Astrocyte (in vitro differentiated cells and primary cell): ENCODE measurements around the gene GPBP1. TPM values are rescaled to one million over a fixed set of nuclear protein-coding genes. Genes with fewer than 3 reads are reported as not detected.
"Not testable (repeated sequence)": the region's sequence is repeated elsewhere in the genome, so short reads cannot be mapped to it uniquely, and the experiment has no call there.

ENCODE experiments used
- DNase-seq: peaks from one replicate; pipeline ENCODE4 v3.0.0-alpha.2; 2010; ENCODE audit warnings: low read depth
- FAIRE-seq: peaks from 2 replicates; lab custom pipeline; 2011; peaks lifted over from hg19 to GRCh38; lab: Jason Lieb, UNC
- H2AFZ ChIP-seq: 2 replicates; pipeline ENCODE4 v1.6.0; 2012; ENCODE audit warnings: low read depth, low read length, inconsistent platforms
- H3K27ac ChIP-seq: 2 replicates; pipeline ENCODE4 v1.5.1; 2011; ENCODE audit warnings: low read depth, low read length, inconsistent platforms
- H3K27me3 ChIP-seq: 2 replicates; pipeline ENCODE4 v1.6.0; 2011; ENCODE audit warnings: low read length, inconsistent platforms; ENCODE audit not compliant: insufficient read depth
- H3K36me3 ChIP-seq: 2 replicates; pipeline ENCODE4 v1.5.1; 2011; ENCODE audit warnings: low read length, inconsistent platforms; ENCODE audit not compliant: insufficient read depth
- H3K4me1 ChIP-seq: 2 replicates; pipeline ENCODE4 v1.5.1; 2011; ENCODE audit warnings: low read length, inconsistent platforms; ENCODE audit not compliant: insufficient read depth
- H3K4me2 ChIP-seq: 2 replicates; pipeline ENCODE4 v1.6.0; 2012; ENCODE audit warnings: low read length, inconsistent platforms
- H3K4me3 ChIP-seq: 2 replicates; pipeline ENCODE4 v1.5.1; 2011; ENCODE audit warnings: low read depth, mild to moderate bottlenecking, low read length, inconsistent platforms; ENCODE audit not compliant: insufficient read depth
- H3K79me2 ChIP-seq: 2 replicates; pipeline ENCODE4 v1.6.0; 2012; ENCODE audit warnings: mild to moderate bottlenecking, low read length, inconsistent platforms; ENCODE audit not compliant: insufficient read depth
- H3K9ac ChIP-seq: 2 replicates; pipeline ENCODE4 v1.6.0; 2012; ENCODE audit warnings: mild to moderate bottlenecking, low read length, inconsistent platforms
- H3K9me3 ChIP-seq: 2 replicates; pipeline ENCODE4 v1.5.1; 2012; ENCODE audit warnings: low read depth, mild to moderate bottlenecking, low read length, inconsistent platforms; ENCODE audit not compliant: insufficient read depth
- H4K20me1 ChIP-seq: 2 replicates; pipeline ENCODE4 v1.6.0; 2012; ENCODE audit warnings: low read length, inconsistent platforms; ENCODE audit not compliant: insufficient read depth
- H3K27ac Mint-ChIP-seq: one replicate; pipeline ENCODE4 v1.8.0; 2021; ENCODE audit warnings: mild to moderate bottlenecking, mixed read lengths; ENCODE audit not compliant: unreplicated experiment
- H3K27me3 Mint-ChIP-seq: one replicate; pipeline ENCODE4 v1.8.0; 2021; ENCODE audit warnings: low read depth, mixed read lengths; ENCODE audit not compliant: unreplicated experiment
- H3K36me3 Mint-ChIP-seq: one replicate; pipeline ENCODE4 v1.8.0; 2021; ENCODE audit warnings: low read depth, mixed read lengths; ENCODE audit not compliant: unreplicated experiment
- H3K4me1 Mint-ChIP-seq: one replicate; pipeline ENCODE4 v1.8.0; 2021; ENCODE audit warnings: low read depth, mixed read lengths; ENCODE audit not compliant: unreplicated experiment
- H3K4me3 Mint-ChIP-seq: one replicate; pipeline ENCODE4 v1.8.0; 2021; ENCODE audit warnings: mild to moderate bottlenecking, moderate library complexity, mixed read lengths; ENCODE audit not compliant: unreplicated experiment
- H3K9me3 Mint-ChIP-seq: one replicate; pipeline ENCODE4 v1.8.0; 2021; ENCODE audit warnings: mild to moderate bottlenecking, mixed read lengths; ENCODE audit not compliant: unreplicated experiment
- CTCF ChIP-seq: IDR thresholded peaks from 2 replicates; pipeline ENCODE4 v1.5.1; 2011; ENCODE audit warnings: low read depth, mild to moderate bottlenecking, inconsistent platforms, low read length, moderate library complexity; ENCODE audit not compliant: insufficient read depth
- EZH2 ChIP-seq: IDR thresholded peaks from 2 replicates; pipeline ENCODE4 v1.6.1; 2012; ENCODE audit warnings: mild to moderate bottlenecking, low read length, inconsistent platforms; ENCODE audit not compliant: insufficient read depth
- total RNA-seq: library from RNA; stranded (reverse); gene quantifications from 2 replicates; pipeline ENCODE4 v1.2.1, GENCODE V29; 2021

The GPBP1 gene
- total RNA-seq, 1 donor from 2014 or later: 59.8 TPM

- Histone ChIP-seq H3K9me3 (no peaks in the 10 kb centered on the region), H4K20me1 (no peaks in the 10 kb centered on the region), H3K36me3 (no peaks in the 10 kb centered on the region), H3K9ac (no peak overlapping the region), H3K27me3 (no peaks in the 10 kb centered on the region), H3K79me2 (no peaks in the 10 kb centered on the region), H3K4me2 (no peak overlapping the region), H3K4me3 (no peak overlapping the region), H3K4me1 (no peaks in the 10 kb centered on the region), H2AFZ (no peak overlapping the region), H3K27ac (no peak overlapping the region)
- TF ChIP-seq EZH2 (no peak), CTCF (no peak)
- no peaks in the 10 kb centered on the region for H3K9me3 Mint-ChIP-seq
- no peaks in the 10 kb centered on the region for H3K36me3 Mint-ChIP-seq
- DNase-seq: no peak
- FAIRE-seq: no peak
- H3K4me3 Mint-ChIP-seq: no peak overlapping the region
- no peaks in the 10 kb centered on the region for H3K4me1 Mint-ChIP-seq
- H3K27ac Mint-ChIP-seq: no peak overlapping the region
- no peaks in the 10 kb centered on the region for H3K27me3 Mint-ChIP-seq
These were observed 9.7 kb upstream of the GPBP1 start for GRCh38 chr5:57164124-57164523.

- not testable (repeated sequence) for H3K9ac ChIP-seq, H3K36me3 ChIP-seq, H3K27me3 ChIP-seq, H3K4me3 Mint-ChIP-seq, H3K4me1 ChIP-seq, H2AFZ ChIP-seq, H3K27me3 Mint-ChIP-seq, H3K9me3 Mint-ChIP-seq, H3K4me2 ChIP-seq, H3K36me3 Mint-ChIP-seq, H3K27ac ChIP-seq, H3K9me3 ChIP-seq, H4K20me1 ChIP-seq, H3K79me2 ChIP-seq, DNase-seq, H3K4me3 ChIP-seq, H3K4me1 Mint-ChIP-seq, FAIRE-seq, H3K27ac Mint-ChIP-seq
These were observed 8.7 kb upstream of the GPBP1 start for GRCh38 chr5:57165171-57165570.

- TF ChIP-seq CTCF: no peak
- no peak for TF ChIP-seq EZH2
- no peak overlapping the region for H3K27ac Mint-ChIP-seq
- no peaks in the 10 kb centered on the region for H3K79me2 ChIP-seq
- no peaks in the 10 kb centered on the region for H3K9me3 ChIP-seq
- FAIRE-seq (no peak), DNase-seq (no peak)
- H3K27me3 Mint-ChIP-seq: no peaks in the 10 kb centered on the region
- H3K36me3 Mint-ChIP-seq: no peaks in the 10 kb centered on the region
- H3K4me1 ChIP-seq: no peaks in the 10 kb centered on the region
- H3K36me3 ChIP-seq: no peaks in the 10 kb centered on the region
- no peak overlapping the region for H3K4me3 Mint-ChIP-seq
- no peaks in the 10 kb centered on the region for H3K27me3 ChIP-seq
- no peak overlapping the region for H3K4me3 ChIP-seq
- H3K27ac ChIP-seq: no peak overlapping the region
- no peak overlapping the region for H3K4me2 ChIP-seq
- H3K9me3 Mint-ChIP-seq: no peaks in the 10 kb centered on the region
- no peaks in the 10 kb centered on the region for H4K20me1 ChIP-seq
- no peak overlapping the region for H2AFZ ChIP-seq
- no peak overlapping the region for H3K9ac ChIP-seq
- H3K4me1 Mint-ChIP-seq: no peaks in the 10 kb centered on the region
These were observed 7.6 kb upstream of the GPBP1 start for GRCh38 chr5:57166276-57166675.
